Measurements from ENCODE around the gene MEF2A.

MEF2A gene

DNA sequence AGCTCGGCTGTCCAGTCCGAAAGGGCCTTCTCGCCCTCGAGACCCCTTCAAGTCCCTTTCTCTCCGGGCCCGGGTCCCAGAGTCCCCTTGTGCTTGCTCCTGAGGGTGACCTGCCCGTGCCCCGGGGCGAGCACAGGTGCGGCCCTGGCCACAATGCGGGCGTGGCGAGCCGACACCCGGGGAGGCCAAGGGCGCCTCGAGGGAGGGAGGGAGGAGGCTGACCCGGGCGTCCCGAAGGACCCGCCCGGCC, 810 bp upstream of the MEF2A start:
- H3K4me3 ChIP-seq (ENCODE audit: low read length): peak overlapping the region; percentile 64
- H3K9ac ChIP-seq (ENCODE audit: low read depth, low read length): peak overlapping the region; percentile 55; the same call in 1 of the 2 replicates
- no peaks in the 10 kb centered on the region for H3K9me3 ChIP-seq (ENCODE audit: insufficient read depth, low read depth, low read length)
- no peaks in the 10 kb centered on the region for H3K36me3 ChIP-seq (ENCODE audit: insufficient read depth, low read depth, low read length)
- H3K4me1 ChIP-seq (ENCODE audit: insufficient read depth, low read length): peaks cover 33% of the 10 kb centered on the region
- H3K27me3 ChIP-seq (ENCODE audit: insufficient read depth, low read length): no peaks in the 10 kb centered on the region; the same call in 1 of the 2 replicates
- no peak overlapping the region for H3K27ac ChIP-seq (ENCODE audit: low read length)

DNA sequence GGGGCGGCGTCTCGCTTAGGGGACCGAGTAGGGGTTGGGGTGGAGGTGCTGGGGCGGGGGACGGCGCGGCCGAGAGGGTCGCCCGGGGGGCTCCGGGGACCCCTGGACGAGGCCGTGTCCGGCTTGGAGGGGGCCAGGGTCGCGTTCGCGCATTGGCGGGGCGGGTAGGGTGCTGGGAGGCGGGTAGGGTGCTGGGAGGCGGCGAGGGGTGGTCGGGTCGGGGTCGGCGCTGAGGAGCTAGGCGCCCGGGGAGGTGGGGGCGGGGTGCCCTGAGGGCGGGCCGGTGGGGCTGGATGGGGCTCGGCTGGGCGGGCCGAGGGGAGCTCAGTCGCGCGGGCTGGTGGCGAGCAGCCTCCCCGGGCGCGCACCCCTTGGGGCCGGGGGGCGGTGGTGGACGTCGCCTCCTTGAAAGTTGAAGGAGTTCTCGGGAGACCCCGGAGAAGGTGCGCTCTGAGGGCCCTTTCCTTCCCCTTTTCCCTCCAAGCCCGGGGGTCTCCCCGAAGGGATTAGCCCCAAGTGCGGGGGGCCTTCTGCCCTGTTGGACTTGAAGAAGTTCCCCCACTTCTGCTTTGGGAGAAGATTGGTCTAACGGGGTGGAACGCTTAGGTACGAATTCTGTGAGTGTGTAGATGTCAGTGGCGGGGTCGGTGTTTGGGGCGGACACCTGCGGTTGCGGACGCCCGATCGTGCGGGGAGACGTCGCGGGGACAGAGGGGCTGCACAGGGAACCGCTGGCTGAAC, 543 bp downstream of the MEF2A start:
- Histone ChIP-seq H3K4me1 (ENCODE audit: insufficient read depth, low read length) (peaks cover 36% of the 10 kb centered on the region), H3K36me3 (ENCODE audit: insufficient read depth, low read depth, low read length) (no peaks in the 10 kb centered on the region), H3K9me3 (ENCODE audit: insufficient read depth, low read depth, low read length) (no peaks in the 10 kb centered on the region), H3K9ac (ENCODE audit: low read depth, low read length) (peak overlapping the region; percentile 76; the same call in 1 of the 2 replicates), H3K4me3 (ENCODE audit: low read length) (peak overlapping the region; percentile 76), H3K27ac (ENCODE audit: low read length) (peak overlapping the region; percentile 44), H3K27me3 (ENCODE audit: insufficient read depth, low read length) (no peaks in the 10 kb centered on the region; the same call in 1 of the 2 replicates)

DNA sequence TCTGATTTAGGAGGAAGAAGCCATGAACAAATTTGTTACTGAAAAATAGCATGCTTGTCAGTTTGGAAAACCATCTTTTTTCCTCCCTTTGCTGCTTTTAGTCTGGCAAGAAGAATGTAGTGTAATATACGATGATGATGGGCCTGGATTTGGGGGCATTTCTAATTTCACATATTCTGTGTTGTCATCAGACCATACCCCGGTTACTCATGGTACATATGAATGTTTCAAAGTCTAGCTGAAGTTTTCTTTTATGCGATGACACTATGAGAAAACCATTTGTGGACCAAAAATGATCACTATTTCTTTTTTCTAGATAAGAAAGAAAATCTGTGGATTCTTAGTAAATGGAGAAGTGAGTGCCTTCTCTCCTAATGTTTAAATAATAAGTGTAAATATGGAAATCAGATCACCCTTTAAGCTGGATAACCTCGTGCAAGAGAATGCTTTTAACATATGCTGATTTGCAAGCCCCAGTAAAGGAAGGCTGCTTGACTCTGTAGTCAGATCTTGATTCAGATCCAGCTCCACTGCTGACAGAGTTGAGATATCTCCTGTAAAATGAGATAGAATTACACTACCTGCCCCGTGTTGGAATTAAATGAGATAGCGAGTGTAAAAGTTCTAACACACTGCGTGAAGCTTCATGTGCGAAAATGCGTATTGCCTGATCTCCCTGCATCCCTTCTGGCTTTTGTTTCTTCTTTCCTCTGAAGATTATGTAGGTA, 3.0 kb downstream of the MEF2A start:
- Histone ChIP-seq H3K27ac (ENCODE audit: low read length) (no peak overlapping the region), H3K36me3 (ENCODE audit: insufficient read depth, low read depth, low read length) (no peaks in the 10 kb centered on the region), H3K27me3 (ENCODE audit: insufficient read depth, low read length) (no peaks in the 10 kb centered on the region; the same call in 1 of the 2 replicates), H3K9ac (ENCODE audit: low read depth, low read length) (no peak overlapping the region), H3K4me1 (ENCODE audit: insufficient read depth, low read length) (peaks cover 27% of the 10 kb centered on the region), H3K9me3 (ENCODE audit: insufficient read depth, low read depth, low read length) (no peaks in the 10 kb centered on the region), H3K4me3 (ENCODE audit: low read length) (peak overlapping the region; percentile 58)

DNA sequence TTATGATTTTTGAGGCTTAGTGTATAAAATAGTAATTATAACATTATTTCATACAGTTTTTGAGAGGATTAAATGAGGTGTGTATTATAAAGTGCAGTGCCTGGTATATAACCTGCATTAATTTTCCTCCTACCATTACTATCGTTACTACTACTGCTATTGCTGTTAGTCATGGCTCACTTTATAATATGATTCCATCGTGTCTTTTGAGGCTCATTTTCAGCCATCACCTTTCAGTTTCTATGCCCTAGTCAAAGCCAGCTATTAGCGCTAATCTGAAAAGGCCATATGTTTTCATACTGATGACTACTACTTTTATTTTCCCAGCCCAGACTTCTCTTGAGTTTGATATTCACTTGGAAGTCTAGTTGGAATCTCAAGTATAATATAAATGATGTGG, 5.5 kb downstream of the MEF2A start:
- Histone ChIP-seq H3K9me3 (ENCODE audit: insufficient read depth, low read depth, low read length) (no peaks in the 10 kb centered on the region), H3K9ac (ENCODE audit: low read depth, low read length) (no peak overlapping the region), H3K36me3 (ENCODE audit: insufficient read depth, low read depth, low read length) (no peaks in the 10 kb centered on the region), H3K27ac (ENCODE audit: low read length) (no peak overlapping the region), H3K27me3 (ENCODE audit: insufficient read depth, low read length) (no peaks in the 10 kb centered on the region), H3K4me3 (ENCODE audit: low read length) (no peak overlapping the region), H3K4me1 (ENCODE audit: insufficient read depth, low read length) (peaks cover 30% of the 10 kb centered on the region)

DNA sequence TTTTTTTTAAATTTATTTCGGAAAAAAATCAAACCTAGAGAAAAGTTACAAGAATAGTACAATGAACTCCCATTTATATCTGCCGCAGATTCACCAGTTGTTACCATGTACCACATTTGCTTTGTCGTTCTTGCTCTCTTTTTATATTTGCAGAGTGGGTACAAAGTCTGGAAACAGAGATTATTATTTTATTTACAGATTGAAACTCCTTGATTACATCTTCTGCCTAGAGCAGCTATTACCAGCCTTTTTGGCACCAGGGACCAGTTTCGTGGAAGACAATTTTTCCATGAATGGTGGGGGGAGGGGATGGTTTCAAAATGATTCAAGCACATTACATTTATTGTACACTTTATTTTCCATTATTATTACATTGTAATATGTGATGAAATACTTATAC, 8.3 kb downstream of the MEF2A start:
- H3K4me1 ChIP-seq (ENCODE audit: insufficient read depth, low read length): peaks cover 31% of the 10 kb centered on the region
- H3K27ac ChIP-seq (ENCODE audit: low read length): no peak overlapping the region
- no peaks in the 10 kb centered on the region for H3K36me3 ChIP-seq (ENCODE audit: insufficient read depth, low read depth, low read length)
- H3K9ac ChIP-seq (ENCODE audit: low read depth, low read length): no peak overlapping the region
- H3K9me3 ChIP-seq (ENCODE audit: insufficient read depth, low read depth, low read length): no peaks in the 10 kb centered on the region
- no peak overlapping the region for H3K4me3 ChIP-seq (ENCODE audit: low read length)
- H3K27me3 ChIP-seq (ENCODE audit: insufficient read depth, low read length): no peaks in the 10 kb centered on the region

DNA sequence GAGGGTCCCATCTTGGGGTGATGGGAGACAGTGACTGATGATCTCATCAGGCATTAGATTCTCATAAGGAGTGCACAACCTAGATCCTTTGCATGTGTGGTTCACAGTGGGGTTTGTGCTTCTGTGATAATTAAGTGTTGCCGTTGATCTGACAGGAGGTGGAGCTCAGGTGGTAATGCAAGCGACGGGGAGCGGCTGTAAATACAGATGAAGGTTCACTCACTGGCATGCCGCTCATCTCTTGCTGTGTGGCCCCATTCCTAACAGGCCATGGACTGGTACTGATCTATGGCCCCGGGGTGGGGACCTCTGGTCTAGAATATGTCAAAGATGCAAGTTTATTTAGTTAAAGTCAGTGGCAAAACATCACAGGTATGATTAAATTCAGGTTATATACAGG, 8.7 kb downstream of the MEF2A start:
- no peaks in the 10 kb centered on the region for H3K36me3 ChIP-seq (ENCODE audit: insufficient read depth, low read depth, low read length)
- no peak overlapping the region for H3K27ac ChIP-seq (ENCODE audit: low read length)
- peaks cover 31% of the 10 kb centered on the region for H3K4me1 ChIP-seq (ENCODE audit: insufficient read depth, low read length)
- H3K9ac ChIP-seq (ENCODE audit: low read depth, low read length): no peak overlapping the region
- H3K9me3 ChIP-seq (ENCODE audit: insufficient read depth, low read depth, low read length): no peaks in the 10 kb centered on the region
- no peaks in the 10 kb centered on the region for H3K27me3 ChIP-seq (ENCODE audit: insufficient read depth, low read length)
- no peak overlapping the region for H3K4me3 ChIP-seq (ENCODE audit: low read length)

DNA sequence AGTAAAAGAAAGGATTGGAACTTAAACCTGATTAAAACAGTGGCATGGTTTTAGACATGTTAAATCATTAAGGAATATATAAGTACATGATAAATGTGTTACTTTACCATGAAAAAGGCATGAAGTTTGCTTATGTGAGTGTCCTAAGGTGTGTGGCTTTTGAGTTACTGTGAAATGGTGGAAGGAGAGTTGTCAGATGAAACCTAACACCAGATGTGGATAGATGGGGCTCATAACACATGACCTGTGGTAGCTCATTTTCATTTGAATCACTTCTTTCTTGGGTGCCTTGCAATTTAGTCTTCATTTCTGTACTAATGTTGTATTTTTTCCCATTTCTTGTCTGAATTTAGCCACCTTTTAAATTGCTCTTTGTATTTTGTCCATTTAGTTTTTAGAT, 13.0 kb downstream of the MEF2A start:
- Histone ChIP-seq H3K27ac (ENCODE audit: low read length) (no peak overlapping the region), H3K9me3 (ENCODE audit: insufficient read depth, low read depth, low read length) (no peaks in the 10 kb centered on the region), H3K36me3 (ENCODE audit: insufficient read depth, low read depth, low read length) (no peaks in the 10 kb centered on the region), H3K4me3 (ENCODE audit: low read length) (peak overlapping the region; percentile 32; the same call in 1 of the 2 replicates), H3K27me3 (ENCODE audit: insufficient read depth, low read length) (no peaks in the 10 kb centered on the region), H3K9ac (ENCODE audit: low read depth, low read length) (peak overlapping the region; percentile 12; the same call in 1 of the 2 replicates), H3K4me1 (ENCODE audit: insufficient read depth, low read length) (peaks cover 64% of the 10 kb centered on the region)

DNA sequence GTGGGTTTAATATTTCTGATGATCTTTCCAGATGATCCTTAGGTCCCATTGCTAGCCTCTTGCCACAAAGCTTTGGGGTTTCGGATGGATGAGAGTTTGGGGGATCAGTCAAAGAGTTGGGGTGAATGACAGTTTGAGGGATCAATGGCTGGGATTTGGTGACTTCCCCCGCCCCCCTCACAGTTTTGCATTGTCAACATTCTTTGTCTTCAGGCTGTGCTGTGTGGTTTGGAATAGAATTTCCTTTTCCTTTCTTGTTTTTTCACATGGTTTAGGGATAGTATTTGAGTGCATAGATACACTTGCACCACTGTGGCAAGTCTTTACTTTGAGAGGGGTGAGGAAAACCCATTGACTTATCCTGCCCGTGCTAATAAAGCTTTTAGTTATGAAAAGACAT, 14.3 kb downstream of the MEF2A start:
- H3K27me3 ChIP-seq (ENCODE audit: insufficient read depth, low read length): no peaks in the 10 kb centered on the region
- H3K4me3 ChIP-seq (ENCODE audit: low read length): peak overlapping the region; percentile 30; the same call in 1 of the 2 replicates
- H3K9me3 ChIP-seq (ENCODE audit: insufficient read depth, low read depth, low read length): no peaks in the 10 kb centered on the region
- H3K27ac ChIP-seq (ENCODE audit: low read length): peak overlapping the region; percentile 50
- H3K4me1 ChIP-seq (ENCODE audit: insufficient read depth, low read length): peaks cover 61% of the 10 kb centered on the region
- H3K36me3 ChIP-seq (ENCODE audit: insufficient read depth, low read depth, low read length): no peaks in the 10 kb centered on the region
- H3K9ac ChIP-seq (ENCODE audit: low read depth, low read length): peak overlapping the region; percentile 42; the same call in 1 of the 2 replicates

DNA sequence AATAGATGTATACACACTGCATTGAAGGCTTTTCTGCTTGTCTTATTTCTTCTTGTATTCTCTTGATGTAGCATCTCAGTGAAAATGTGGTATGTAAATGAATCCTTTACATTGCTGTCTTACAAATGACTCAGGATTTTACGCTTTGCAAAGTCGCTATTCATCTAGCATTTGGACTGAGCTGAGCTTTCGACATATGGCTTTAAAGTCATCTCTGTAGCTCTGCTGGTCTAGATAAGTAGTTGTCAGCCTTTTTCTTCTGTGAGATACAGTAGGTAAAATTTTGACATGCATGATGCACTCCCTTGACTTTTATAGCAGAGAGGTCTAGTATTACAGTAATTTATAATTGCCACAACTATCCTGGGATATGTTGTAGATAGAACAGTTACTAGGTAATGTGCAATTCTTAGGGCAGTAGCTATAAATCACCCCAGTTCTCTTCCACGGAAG, 16.8 kb downstream of the MEF2A start:
- Histone ChIP-seq H3K9ac (ENCODE audit: low read depth, low read length) (no peak overlapping the region), H3K27ac (ENCODE audit: low read length) (no peak overlapping the region), H3K9me3 (ENCODE audit: insufficient read depth, low read depth, low read length) (peaks cover 10% of the 10 kb centered on the region), H3K27me3 (ENCODE audit: insufficient read depth, low read length) (no peaks in the 10 kb centered on the region), H3K4me1 (ENCODE audit: insufficient read depth, low read length) (peaks cover 54% of the 10 kb centered on the region), H3K4me3 (ENCODE audit: low read length) (no peak overlapping the region), H3K36me3 (ENCODE audit: insufficient read depth, low read depth, low read length) (0 out of 2 replicates have a peak, but pooled peaks cover 6% of the 10 kb centered on the region)

DNA sequence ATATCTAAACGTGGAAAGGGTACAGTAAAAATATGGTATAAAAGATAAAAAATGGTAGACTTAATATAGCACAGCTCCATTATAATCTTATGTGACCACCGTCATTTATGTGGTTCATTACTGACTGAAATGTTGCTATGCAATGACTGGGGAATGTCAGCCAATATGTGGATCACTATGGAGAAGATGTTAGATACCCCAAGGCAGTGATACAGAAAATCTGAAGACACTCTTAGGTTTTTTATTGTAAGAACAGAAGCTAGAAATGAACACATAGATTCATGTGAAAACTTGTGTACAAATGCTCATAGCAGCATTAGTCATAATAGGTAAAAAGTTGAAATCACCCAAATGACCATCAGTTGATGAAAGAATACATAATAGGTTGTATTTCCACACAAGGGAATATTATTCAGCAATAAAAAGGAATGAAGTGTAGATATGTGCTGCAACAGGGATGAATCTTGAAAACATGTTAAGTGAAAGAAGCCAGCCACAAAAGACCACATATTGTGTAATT, 18.4 kb downstream of the MEF2A start:
- H3K27ac ChIP-seq (ENCODE audit: low read length): no peak overlapping the region
- H3K9ac ChIP-seq (ENCODE audit: low read depth, low read length): no peak overlapping the region
- H3K36me3 ChIP-seq (ENCODE audit: insufficient read depth, low read depth, low read length): 0 out of 2 replicates have a peak, but pooled peaks cover 6% of the 10 kb centered on the region
- no peak overlapping the region for H3K4me3 ChIP-seq (ENCODE audit: low read length)
- H3K27me3 ChIP-seq (ENCODE audit: insufficient read depth, low read length): no peaks in the 10 kb centered on the region
- H3K4me1 ChIP-seq (ENCODE audit: insufficient read depth, low read length): peaks cover 40% of the 10 kb centered on the region
- H3K9me3 ChIP-seq (ENCODE audit: insufficient read depth, low read depth, low read length): peaks cover 10% of the 10 kb centered on the region

DNA sequence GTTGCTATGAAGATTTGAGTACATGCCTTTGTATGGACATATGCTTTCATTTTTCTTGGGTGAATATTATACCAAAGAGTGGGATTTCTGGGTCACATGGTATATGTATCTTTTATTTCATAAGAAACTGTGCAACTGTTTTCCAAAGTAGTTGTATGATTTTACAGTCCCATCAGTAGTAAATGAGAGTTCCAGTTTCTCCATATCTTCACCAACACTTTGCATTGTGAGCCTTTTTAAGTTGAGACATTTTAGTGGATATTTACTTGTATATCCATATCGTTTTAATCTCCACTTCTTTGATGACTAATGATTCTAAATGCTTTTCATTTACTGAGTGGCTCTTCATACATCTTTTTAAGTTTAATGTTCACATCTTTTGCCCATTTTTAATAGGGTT, 20.3 kb downstream of the MEF2A start:
- H3K4me1 ChIP-seq (ENCODE audit: insufficient read depth, low read length): peaks cover 20% of the 10 kb centered on the region
- no peak overlapping the region for H3K27ac ChIP-seq (ENCODE audit: low read length)
- no peak overlapping the region for H3K4me3 ChIP-seq (ENCODE audit: low read length)
- no peak overlapping the region for H3K9ac ChIP-seq (ENCODE audit: low read depth, low read length)
- peaks cover 10% of the 10 kb centered on the region for H3K9me3 ChIP-seq (ENCODE audit: insufficient read depth, low read depth, low read length)
- H3K27me3 ChIP-seq (ENCODE audit: insufficient read depth, low read length): no peaks in the 10 kb centered on the region
- H3K36me3 ChIP-seq (ENCODE audit: insufficient read depth, low read depth, low read length): 0 out of 2 replicates have a peak, but pooled peaks cover 6% of the 10 kb centered on the region
